Endothelial cell (in vitro differentiated cells): Measurements from ENCODE around the gene SPATA18. TPM values are rescaled to one million over a fixed set of nuclear protein-coding genes. Genes with fewer than 3 reads are reported as not detected.

Experiments used
- DNase-seq: peaks from one replicate; pipeline ENCODE4 v3.0.0; 2021; ENCODE audit warnings: low spot score
- H3K27ac Mint-ChIP-seq: one replicate; pipeline ENCODE4 v1.8.0; 2021; ENCODE audit warnings: mixed read lengths, inconsistent platforms; ENCODE audit not compliant: unreplicated experiment
- H3K27me3 Mint-ChIP-seq: one replicate; pipeline ENCODE4 v1.8.0; 2021; ENCODE audit warnings: mild to moderate bottlenecking, moderate library complexity, mixed read lengths, inconsistent platforms; ENCODE audit not compliant: unreplicated experiment
- H3K36me3 Mint-ChIP-seq: one replicate; pipeline ENCODE4 v1.8.0; 2021; ENCODE audit warnings: mild to moderate bottlenecking, low read depth, mixed read lengths, inconsistent platforms; ENCODE audit not compliant: unreplicated experiment
- H3K4me1 Mint-ChIP-seq: one replicate; pipeline ENCODE4 v1.8.0; 2021; ENCODE audit warnings: mild to moderate bottlenecking, mixed read lengths, inconsistent platforms; ENCODE audit not compliant: unreplicated experiment
- H3K4me3 Mint-ChIP-seq: one replicate; pipeline ENCODE4 v1.8.0; 2021; ENCODE audit warnings: mild to moderate bottlenecking, mixed read lengths, inconsistent platforms; ENCODE audit not compliant: unreplicated experiment
- H3K9me3 Mint-ChIP-seq: one replicate; pipeline ENCODE4 v1.8.0; 2021; ENCODE audit warnings: mixed read lengths, inconsistent platforms; ENCODE audit not compliant: unreplicated experiment
- CTCF ChIP-seq: fragments of 200-600 bp; sonication (generic); IDR thresholded peaks from one replicate; pipeline ENCODE4 v1.5.0; 2021; ENCODE audit warnings: antibody characterized with exemption; ENCODE audit not compliant: unreplicated experiment
- total RNA-seq: library from RNA; stranded (reverse); fragmentation: NEBNext Ultra II Directional; extraction: Animal tissue kit (Norgen Biotek cat#: 25700); gene quantifications from one replicate; pipeline ENCODE4 v1.2.1, GENCODE V29; 2021; ENCODE audit not compliant: unreplicated experiment

Gene SPATA18
- total RNA-seq, 1 donor from 2014 or later, result 17.3 TPM

- no peak for DNase-seq
- no peak overlapping the region for H3K27ac Mint-ChIP-seq
- H3K27me3 Mint-ChIP-seq, result no peaks in the 10 kb centered on the region
- H3K4me3 Mint-ChIP-seq, result no peak overlapping the region
- peak; percentile 20 for TF ChIP-seq CTCF
- peaks cover 5% of the 10 kb centered on the region for H3K4me1 Mint-ChIP-seq
- no peaks in the 10 kb centered on the region for H3K36me3 Mint-ChIP-seq
- no peaks in the 10 kb centered on the region for H3K9me3 Mint-ChIP-seq
These were observed 56.6 kb downstream of the SPATA18 start for GRCh38 chr4:52107745-52108144.

- no peak overlapping the region for H3K4me3 Mint-ChIP-seq
- H3K9me3 Mint-ChIP-seq, result no peaks in the 10 kb centered on the region
- H3K4me1 Mint-ChIP-seq, result peaks cover 5% of the 10 kb centered on the region
- no peak for TF ChIP-seq CTCF
- H3K36me3 Mint-ChIP-seq, result no peaks in the 10 kb centered on the region
- no peaks in the 10 kb centered on the region for H3K27me3 Mint-ChIP-seq
- no peak for DNase-seq
- no peak overlapping the region for H3K27ac Mint-ChIP-seq
These were observed 59.1 kb downstream of the SPATA18 start for GRCh38 chr4:52110171-52110570.

- Mint-ChIP-seq H3K4me3 (no peak overlapping the region), H3K9me3 (no peaks in the 10 kb centered on the region), H3K27me3 (no peaks in the 10 kb centered on the region), H3K36me3 (no peaks in the 10 kb centered on the region), H3K4me1 (no peaks in the 10 kb centered on the region), H3K27ac (no peak overlapping the region)
- TF ChIP-seq CTCF, result no peak
- DNase-seq, result no peak
These were observed 60.9 kb downstream of the SPATA18 start for GRCh38 chr4:52111995-52112394.

GRCh38 chr4:52112411-52112810, 61.3 kb downstream of the SPATA18 start:
- no peaks in the 10 kb centered on the region for H3K4me1 Mint-ChIP-seq
- no peak overlapping the region for H3K27ac Mint-ChIP-seq
- no peaks in the 10 kb centered on the region for H3K9me3 Mint-ChIP-seq
- H3K36me3 Mint-ChIP-seq, result no peaks in the 10 kb centered on the region
- H3K27me3 Mint-ChIP-seq, result no peaks in the 10 kb centered on the region
- no peak overlapping the region for H3K4me3 Mint-ChIP-seq
- DNase-seq, result no peak
- TF ChIP-seq CTCF, result no peak

- H3K36me3 Mint-ChIP-seq, result no peaks in the 10 kb centered on the region
- TF ChIP-seq CTCF, result no peak
- no peak overlapping the region for H3K4me3 Mint-ChIP-seq
- DNase-seq, result no peak
- H3K9me3 Mint-ChIP-seq, result no peaks in the 10 kb centered on the region
- H3K4me1 Mint-ChIP-seq, result no peaks in the 10 kb centered on the region
- no peak overlapping the region for H3K27ac Mint-ChIP-seq
- H3K27me3 Mint-ChIP-seq, result peaks cover 1% of the 10 kb centered on the region
These were observed 65.5 kb downstream of the SPATA18 start for GRCh38 chr4:52116641-52117040.
